IPS-NIHi7 (cell line): ENCODE measurements around the gene EIF3A.
"Not testable (repeated sequence)": the region's sequence is repeated elsewhere in the genome, so short reads cannot be mapped to it uniquely, and the experiment has no call there.

Source experiments
- DNase-seq: peaks from one replicate; pipeline ENCODE4 v3.0.0; 2012; ENCODE audit warnings: mixed read lengths; ENCODE audit errors: extremely low spot score

The EIF3A gene

DNA sequence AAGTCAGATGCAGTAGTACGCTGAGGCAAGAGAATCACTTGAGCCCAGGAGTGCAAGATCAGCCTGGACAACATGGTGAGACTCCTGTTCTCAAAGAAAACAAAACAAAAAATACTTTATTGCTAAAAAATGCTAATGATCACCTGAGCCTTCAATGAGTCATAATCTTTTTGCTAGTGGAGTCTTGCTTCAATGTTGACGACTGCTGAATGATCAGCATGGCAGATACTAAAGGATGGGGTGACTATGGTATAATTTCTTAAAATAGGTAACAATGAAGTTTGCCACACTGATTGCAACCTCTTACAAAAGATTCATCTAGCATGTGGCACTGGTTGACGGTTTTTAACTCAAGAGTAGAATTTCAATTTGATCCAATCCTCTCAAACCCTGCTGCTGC lies 28.8 kb downstream of the EIF3A start:
- no peak for DNase-seq

DNA sequence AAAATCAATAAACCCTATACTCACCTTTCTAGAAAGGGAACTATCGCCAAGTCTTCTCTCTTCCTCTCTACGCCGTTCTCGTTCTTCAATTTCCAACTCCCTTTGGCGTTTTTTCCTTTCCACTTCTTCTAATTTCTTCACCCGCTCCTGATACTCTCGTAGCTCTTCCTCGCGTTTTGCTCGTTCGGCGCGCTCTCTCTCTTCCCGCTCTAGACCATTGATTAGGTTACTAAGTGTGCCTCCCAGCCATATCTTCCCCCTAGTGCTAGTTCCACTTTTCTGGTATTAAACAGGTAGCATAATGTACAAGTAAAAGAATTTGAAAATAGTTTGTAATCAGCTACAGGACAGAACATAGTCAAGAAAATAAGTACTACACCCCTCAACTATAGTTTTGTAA lies 30.8 kb downstream of the EIF3A start:
- no peak for DNase-seq

DNA sequence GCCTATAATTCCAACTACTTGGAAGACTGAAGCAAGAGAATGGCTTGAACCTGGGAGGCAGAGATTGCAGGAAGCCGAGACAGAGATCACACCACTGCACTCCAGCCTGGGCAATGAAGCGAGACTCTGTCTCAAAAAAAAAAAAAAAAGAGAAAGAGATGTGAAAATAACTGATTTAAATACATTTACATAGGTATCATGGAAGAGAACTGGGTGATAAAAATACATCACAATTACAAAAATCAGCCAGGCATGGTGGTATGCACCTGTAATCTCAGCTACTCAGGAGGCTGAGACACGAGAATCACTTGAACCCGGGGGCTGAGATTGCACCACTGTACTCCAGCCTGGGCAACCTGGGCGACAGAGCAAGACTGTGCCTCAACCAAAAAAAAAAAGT lies 31.3 kb downstream of the EIF3A start:
- no peak for DNase-seq

GRCh38 chr10:119045561-119045960 lies 35.1 kb downstream of the EIF3A start:
- no peak for DNase-seq

DNA sequence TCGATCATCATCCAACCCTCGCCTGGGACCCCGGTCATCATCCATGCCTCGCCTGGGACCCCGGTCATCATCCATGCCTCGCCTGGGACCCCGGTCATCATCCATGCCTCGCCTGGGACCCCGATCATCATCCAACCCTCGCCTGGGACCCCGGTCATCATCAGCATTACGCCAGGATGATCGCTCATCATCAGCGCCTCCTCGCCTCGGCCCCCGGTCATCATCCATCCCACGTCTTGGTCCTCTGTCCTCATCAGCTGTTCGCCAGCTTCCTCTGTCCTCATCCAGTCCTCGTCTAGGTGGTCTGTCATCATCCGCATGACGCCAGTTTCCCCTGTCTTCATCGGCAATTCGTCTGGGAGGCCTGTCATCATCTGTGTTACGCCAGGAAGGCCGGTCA lies 38.4 kb downstream of the EIF3A start:
- DNase-seq = no peak

GRCh38 chr10:119041326-119041725 lies 39.3 kb downstream of the EIF3A start:
- no peak for DNase-seq

GRCh38 chr10:119039161-119039560 lies 41.5 kb downstream of the EIF3A start:
- DNase-seq = no peak

GRCh38 chr10:119031496-119032059 lies 49.0 kb downstream of the EIF3A start:
- DNase-seq = no peak

- DNase-seq = peak; percentile 58
Observed at GRCh38 chr10:119030421-119031250, 50.0 kb downstream of the EIF3A start.

DNA sequence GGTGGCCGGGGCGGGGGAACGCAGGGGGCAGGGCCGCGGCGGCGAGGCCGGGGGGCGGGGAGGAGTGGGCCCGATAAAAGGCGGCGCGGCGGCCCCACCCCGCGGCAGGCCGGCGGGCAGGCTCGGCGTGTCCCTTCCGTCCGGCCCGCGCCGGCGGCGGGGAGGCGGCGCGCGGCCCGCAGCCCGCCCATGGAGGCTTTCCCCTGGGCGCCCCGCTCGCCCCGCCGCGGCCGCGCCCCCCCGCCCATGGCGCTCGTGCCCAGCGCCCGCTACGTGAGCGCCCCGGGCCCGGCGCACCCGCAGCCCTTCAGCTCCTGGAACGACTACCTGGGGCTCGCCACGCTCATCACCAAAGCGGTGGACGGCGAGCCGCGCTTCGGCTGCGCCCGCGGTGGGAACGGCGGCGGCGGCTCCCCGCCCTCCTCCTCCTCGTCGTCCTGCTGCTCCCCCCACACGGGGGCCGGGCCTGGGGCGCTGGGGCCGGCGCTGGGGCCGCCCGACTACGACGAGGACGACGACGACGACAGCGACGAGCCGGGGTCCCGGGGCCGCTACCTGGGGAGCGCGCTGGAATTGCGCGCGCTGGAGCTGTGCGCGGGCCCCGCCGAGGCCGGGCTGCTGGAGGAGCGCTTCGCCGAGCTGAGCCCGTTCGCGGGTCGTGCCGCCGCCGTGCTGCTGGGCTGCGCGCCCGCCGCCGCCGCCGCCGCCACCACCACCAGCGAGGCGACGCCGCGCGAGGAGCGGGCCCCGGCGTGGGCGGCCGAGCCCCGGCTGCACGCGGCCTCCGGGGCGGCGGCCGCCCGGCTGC lies 50.8 kb downstream of the EIF3A start, which contains the start of gene NANOS1:
Gene NANOS1 (plus strand): TSS at position 102 of the 808 bp plus-strand sequence. CDS start 88 bp downstream, at position 190.
- DNase-seq = peak; percentile 34

DNA sequence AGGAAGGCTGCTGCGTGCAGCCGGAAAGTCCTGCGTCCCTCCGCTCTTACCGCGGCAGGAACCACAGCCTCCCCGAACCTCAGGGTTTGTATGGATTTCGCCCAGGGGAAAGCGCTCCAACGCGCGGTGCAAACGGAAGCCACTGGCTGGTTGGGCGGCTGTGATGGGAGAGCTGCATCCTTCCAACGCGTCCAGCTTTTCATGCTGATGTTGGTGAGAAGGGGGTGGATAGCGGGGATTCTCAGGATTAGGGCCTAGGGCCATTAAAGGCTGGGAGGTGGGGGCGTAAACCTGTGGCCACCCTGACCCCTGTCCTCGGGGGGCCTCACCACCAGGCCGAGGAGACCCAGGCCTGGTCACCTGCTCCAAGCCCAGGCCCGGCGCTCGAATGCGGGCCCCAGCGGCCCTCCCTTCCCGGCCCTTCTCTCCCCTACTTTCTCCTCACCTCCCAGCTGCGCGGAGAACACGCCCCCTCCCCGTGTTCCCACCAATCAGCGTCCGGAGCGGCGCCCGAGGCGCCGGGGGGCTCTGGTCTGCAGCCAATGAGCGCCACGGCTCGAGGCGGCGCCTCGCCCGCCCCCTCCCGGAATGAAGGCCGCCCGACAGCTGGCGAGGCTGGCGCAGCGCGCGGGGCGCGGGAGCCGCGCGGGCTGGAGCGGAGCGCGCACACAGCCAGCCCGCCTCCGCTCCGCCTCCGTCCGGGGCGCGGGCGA lies 51.6 kb downstream of the EIF3A start:
- peak; percentile 98 for DNase-seq

- DNase-seq = not testable (repeated sequence)
Observed at GRCh38 chr10:119028445-119028899, 52.1 kb downstream of the EIF3A start.

GRCh38 chr10:119026301-119027110 lies 54.1 kb downstream of the EIF3A start:
- DNase-seq = no peak

DNA sequence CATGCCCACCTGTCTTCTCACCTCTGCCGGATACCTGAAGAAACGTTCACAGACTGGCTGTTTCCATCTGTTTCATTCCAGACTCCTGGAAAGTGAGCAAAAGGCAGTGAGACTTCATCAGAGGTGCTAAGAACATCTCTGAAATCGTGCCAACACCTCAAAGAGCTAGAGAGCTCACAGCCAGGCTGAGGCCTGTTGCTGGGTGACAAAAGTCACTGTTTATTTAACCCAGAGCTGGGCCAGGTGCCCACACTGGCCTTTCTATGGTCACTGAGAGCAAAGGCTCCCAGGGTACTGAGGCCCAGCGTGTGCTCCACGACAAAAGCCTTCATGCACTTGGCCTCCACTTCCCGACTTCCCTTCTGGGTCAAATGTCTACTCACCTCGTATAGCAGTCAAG lies 54.8 kb downstream of the EIF3A start:
- DNase-seq = no peak

GRCh38 chr10:119025336-119025735 lies 55.3 kb downstream of the EIF3A start:
- no peak for DNase-seq

GRCh38 chr10:119024882-119025281 lies 55.7 kb downstream of the EIF3A start:
- DNase-seq = no peak

- DNase-seq = no peak
Observed at GRCh38 chr10:119023553-119023868, 57.1 kb downstream of the EIF3A start.

DNA sequence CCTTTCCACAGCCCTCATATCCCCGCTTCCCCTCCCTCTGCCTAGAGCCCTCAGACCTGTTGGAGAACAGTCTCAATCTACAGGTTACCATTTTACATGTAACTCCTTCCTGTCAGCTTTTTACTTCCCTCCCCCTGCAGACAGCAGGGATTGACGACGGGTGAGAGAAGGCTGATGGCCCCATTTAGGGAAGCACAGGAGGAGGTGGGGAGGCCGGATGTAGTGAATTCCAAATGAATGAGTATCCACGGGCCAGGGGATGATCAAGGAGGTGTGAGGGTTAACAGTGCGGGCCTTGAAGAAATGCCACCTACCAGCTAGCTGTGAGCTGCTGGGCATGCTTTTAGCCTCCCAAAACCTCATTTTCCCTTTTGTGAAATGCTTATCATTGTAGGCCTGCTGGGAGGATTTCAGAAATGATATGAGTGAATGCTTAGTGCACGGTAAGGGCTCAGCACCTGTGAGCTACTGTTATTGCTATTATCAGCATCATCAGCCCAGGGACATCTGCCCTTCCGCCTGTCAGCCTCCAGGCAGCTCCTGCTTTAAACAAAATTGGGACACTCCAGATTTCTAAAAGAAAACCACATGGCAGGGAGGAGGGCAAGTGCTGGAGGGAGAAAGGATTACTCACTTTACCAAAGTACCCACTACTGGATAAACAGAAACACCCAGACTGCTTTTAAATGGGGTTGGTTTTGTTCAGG lies 57.6 kb downstream of the EIF3A start:
- DNase-seq = peak; percentile 79

GRCh38 chr10:119020627-119020946 lies 60.0 kb downstream of the EIF3A start:
- no peak for DNase-seq

DNA sequence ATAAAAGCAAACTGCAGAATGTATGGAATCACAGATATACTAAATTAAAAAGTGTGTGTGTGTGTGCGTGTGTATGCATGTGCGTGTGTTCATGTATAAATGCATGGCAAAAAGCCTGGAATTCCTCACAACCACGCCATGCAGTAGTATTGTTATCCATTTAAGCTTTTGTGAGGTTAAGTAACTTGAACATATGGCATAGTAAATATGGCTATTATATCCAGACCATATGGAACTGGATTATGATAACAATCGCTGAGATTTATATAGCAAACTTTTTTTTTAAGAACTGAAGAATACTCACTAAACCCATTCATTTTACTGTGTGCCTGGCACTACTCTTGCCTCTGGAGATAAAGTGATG lies 73.4 kb downstream of the EIF3A start:
- DNase-seq = no peak
